ENCODE results near the gene MYLK.

MYLK gene

GRCh38 chr3:123805101-123805500, 79.0 kb downstream of the MYLK start:
- no peak for DNase-seq
- in situ Hi-C loops (cut with HindIII; ENCODE audit: low pct_ligation_motif_present, low pct_unique_long_range_greater_than_20kb, low sequenced_read_pairs) = no loop called here

- no peak for DNase-seq
- in situ Hi-C loops (cut with HindIII; ENCODE audit: low pct_ligation_motif_present, low pct_unique_long_range_greater_than_20kb, low sequenced_read_pairs) = no loop called here
Measured at GRCh38 chr3:123804676-123805075, 79.5 kb downstream of the MYLK start.

DNA sequence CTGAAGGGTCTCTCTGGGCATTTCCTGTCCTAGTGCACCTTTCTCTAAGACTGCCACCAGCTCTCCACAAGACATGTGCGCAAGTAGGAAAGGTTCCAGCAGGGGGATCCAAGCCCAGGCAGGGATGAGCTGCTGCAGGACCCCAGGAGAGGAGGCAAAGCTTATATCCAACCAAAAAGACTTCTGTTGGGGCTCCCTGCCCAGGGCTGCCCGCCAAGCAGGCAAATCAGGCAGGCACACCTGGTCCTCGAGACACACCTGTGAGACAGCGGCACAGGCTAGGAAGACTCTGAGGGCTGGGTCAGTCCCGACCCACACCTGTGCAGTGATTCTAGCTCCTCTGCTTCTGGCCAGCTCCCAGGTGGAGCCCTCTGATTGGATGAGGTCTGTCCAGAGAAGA, 80.6 kb downstream of the MYLK start:
- no peak for DNase-seq
- in situ Hi-C loops (cut with HindIII; ENCODE audit: low pct_ligation_motif_present, low pct_unique_long_range_greater_than_20kb, low sequenced_read_pairs) = no loop called here

DNA sequence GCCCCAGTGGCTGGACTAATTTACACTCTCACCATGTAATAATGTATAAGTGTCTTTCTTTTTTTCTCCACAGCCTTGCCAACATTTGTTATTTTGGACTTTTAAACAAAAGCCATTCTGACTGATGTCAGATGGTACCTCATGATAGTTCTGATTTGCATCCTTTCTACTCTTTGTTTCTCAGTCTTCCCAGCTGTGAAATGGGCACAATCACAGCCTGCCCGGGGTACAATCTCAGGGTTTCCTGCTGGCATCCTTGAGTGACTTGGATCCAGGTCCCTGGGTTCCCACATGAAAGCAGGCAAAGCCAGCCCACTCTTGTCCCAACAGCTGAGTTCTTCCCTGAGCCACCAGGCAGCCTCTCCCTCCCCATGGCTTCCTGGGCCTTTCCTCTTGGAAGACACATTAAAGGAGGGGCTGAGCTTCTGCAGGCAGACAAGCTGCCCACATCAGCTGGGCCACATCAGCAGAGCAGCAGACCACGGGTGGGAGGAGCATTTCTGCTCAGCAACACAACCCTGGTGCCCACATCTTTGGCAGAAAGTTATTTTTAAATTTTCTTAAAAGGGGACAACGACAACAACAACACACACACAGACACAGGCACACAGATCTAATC, 82.0 kb downstream of the MYLK start:
- DNase-seq = no peak

DNA sequence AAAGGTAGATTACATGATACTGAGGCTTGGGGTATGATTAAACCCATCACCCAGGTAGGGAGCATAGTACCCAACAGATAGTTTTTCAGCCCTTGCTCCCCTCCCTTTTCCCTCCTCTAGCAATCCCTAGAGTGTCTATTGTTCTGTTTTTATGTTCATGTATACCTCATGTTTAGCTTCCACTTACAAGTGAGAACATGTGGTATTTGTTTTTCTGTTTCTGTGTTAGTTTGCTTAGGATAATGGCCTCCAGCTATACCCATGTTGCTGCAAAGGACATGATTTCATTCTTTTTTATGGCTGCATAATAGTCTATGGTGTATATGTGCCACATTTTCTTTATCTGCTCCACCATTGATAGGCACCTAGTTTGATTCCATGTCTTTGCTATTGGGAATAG, 82.7 kb downstream of the MYLK start:
- in situ Hi-C loops (cut with HindIII; ENCODE audit: low pct_ligation_motif_present, low pct_unique_long_range_greater_than_20kb, low sequenced_read_pairs) = no loop called here
- no peak for DNase-seq

More for the DNA sequence above, 82.0 kb downstream of the MYLK start:
- in situ Hi-C loops (cut with HindIII; ENCODE audit: low pct_ligation_motif_present, low pct_unique_long_range_greater_than_20kb, low sequenced_read_pairs) = no loop called here

DNA sequence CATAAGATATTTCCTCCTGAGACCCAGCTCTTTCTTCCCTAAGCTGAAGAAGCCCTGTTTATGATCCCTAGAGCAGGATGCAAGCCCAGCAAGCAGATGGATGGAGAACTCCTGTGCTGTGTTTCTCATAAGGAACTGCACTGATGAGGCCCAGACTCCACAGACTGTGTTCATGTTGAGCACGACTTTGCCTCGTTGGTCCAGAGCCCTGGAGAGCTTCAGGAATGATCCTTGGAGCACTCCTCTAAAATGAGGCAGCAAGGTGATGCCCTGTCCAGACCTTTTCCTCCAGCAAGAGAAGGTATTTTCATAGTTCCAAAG, 83.8 kb downstream of the MYLK start:
- in situ Hi-C loops (cut with HindIII; ENCODE audit: low pct_ligation_motif_present, low pct_unique_long_range_greater_than_20kb, low sequenced_read_pairs) = no loop called here

GRCh38 chr3:123799544-123800361, 84.4 kb downstream of the MYLK start:
- no peak for DNase-seq
- in situ Hi-C loops (cut with HindIII; ENCODE audit: low pct_ligation_motif_present, low pct_unique_long_range_greater_than_20kb, low sequenced_read_pairs) = no loop called here

More for the DNA sequence above, 83.8 kb downstream of the MYLK start:
- no peak for DNase-seq

GRCh38 chr3:123798550-123798949, 85.6 kb downstream of the MYLK start:
- DNase-seq = no peak
- in situ Hi-C loops (cut with HindIII; ENCODE audit: low pct_ligation_motif_present, low pct_unique_long_range_greater_than_20kb, low sequenced_read_pairs) = no loop called here

GRCh38 chr3:123795471-123796251, 88.5 kb downstream of the MYLK start:
- no peak for DNase-seq
- in situ Hi-C loops (cut with HindIII; ENCODE audit: low pct_ligation_motif_present, low pct_unique_long_range_greater_than_20kb, low sequenced_read_pairs) = no loop called here

DNA sequence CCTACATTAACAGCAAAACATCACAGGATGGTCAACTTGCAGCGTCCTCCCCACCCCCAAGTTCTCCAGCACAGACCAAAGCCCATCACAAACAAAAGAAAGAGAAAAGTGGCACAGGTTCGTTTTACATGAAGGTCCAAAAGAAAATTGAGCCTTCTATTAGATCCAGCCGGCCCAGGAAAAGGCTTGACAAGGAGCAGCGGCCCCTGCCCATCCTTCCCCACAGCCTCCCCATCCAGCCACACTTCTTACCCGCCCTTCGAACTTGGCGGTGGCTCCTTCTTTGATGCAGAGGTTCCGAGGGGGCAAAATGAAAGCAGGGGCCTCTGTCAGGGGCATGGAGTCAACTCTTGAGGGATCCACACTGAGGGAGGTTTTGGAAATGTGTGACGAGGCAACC, 90.7 kb downstream of the MYLK start:
- DNase-seq = no peak
- in situ Hi-C loops (cut with HindIII; ENCODE audit: low pct_ligation_motif_present, low pct_unique_long_range_greater_than_20kb, low sequenced_read_pairs) = no loop called here

DNA sequence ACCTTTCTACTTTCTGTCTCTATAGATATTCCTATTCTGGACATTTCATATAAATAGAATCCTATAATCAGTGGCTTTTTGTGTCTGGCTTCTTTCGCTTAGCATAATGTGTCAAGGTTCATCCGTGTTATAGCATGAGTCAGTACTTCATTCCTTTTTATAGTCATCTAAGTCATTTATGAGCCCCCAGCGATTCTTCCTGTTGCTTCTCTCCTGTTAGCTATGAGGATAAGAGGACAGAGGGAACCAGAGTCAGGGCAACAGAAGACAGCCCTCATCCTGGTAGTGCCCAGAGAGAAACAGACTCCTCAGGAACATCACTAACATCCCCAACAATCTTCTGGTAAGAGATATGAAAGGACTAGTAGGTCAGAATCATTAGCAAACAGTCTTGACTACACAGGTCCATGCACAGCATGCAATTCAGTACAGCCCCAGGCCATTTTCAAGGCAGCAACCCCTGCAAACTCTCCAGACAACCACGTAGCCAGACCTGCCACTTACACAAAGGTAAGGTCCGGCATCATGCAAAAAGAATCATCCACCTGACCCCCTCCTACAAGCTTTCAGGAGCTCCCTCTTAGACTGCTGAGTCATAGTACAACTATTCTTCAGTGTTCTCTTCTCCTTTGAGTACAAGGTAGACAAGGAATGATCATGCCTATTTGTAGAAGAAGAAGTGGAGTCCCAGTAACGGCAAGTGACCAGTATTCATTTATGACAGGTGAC, 91.5 kb downstream of the MYLK start:
- DNase-seq = no peak

DNA sequence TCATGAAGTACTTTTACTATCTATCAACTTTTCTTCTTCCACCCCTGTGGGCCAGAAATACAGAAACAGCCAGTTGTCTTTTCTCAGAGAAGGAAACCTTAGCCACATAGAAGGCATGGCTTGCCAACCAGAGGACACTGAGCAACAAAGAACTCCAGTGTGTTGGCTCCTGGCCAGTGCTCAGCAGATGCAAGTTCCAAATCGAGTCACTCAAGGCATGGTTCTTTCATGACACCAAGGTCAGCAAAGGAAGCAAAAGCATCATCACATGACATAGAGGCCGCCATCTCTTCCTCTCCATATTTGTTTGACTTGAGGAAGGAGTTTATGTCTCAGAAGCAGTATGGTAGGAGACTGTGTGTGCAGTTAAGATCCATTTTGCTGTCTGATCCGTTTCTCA, 92.2 kb downstream of the MYLK start:
- DNase-seq = no peak
- in situ Hi-C loops (cut with HindIII; ENCODE audit: low pct_ligation_motif_present, low pct_unique_long_range_greater_than_20kb, low sequenced_read_pairs) = no loop called here

More for the DNA sequence above, 91.5 kb downstream of the MYLK start:
- in situ Hi-C loops (cut with HindIII; ENCODE audit: low pct_ligation_motif_present, low pct_unique_long_range_greater_than_20kb, low sequenced_read_pairs) = no loop called here

DNA sequence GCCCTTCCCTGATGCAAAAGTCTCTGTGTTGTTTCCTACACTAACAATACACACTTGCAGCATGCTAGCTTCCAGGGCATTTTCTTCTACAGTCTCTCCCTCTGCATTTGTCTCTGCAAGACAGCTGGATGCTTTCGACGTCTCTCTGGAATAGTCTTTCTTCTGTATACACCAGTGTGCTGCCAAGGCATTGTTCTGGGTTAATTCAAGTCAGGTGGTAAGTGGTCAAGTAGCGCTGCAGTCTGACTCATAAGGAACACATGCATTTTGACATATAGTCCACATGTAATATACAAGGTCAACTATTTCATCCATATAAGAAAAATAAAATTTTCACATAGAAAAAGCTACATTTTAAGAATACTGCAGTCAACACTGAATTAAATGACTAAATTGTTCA, 92.7 kb downstream of the MYLK start:
- in situ Hi-C loops (cut with HindIII; ENCODE audit: low pct_ligation_motif_present, low pct_unique_long_range_greater_than_20kb, low sequenced_read_pairs) = no loop called here
- DNase-seq = no peak

DNA sequence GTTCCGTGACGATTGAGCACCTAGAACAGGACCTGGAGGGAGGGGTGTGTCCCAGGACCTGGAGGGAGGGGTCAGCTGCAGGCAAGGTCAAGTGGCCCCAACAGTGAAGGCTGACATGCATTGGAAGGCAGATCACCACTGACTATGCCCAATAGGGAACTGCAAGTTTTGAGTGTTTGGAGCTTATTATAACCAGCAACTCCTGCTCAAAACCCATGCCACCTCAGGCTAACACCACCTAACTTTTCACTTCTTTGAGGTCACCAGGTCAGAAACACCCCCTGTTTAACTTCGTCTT, 93.1 kb downstream of the MYLK start:
- no peak for DNase-seq
- in situ Hi-C loops (cut with HindIII; ENCODE audit: low pct_ligation_motif_present, low pct_unique_long_range_greater_than_20kb, low sequenced_read_pairs) = no loop called here

- in situ Hi-C loops (cut with HindIII; ENCODE audit: low pct_ligation_motif_present, low pct_unique_long_range_greater_than_20kb, low sequenced_read_pairs) = no loop called here
- DNase-seq = no peak
Measured at GRCh38 chr3:123790254-123791072, 93.7 kb downstream of the MYLK start.

DNA sequence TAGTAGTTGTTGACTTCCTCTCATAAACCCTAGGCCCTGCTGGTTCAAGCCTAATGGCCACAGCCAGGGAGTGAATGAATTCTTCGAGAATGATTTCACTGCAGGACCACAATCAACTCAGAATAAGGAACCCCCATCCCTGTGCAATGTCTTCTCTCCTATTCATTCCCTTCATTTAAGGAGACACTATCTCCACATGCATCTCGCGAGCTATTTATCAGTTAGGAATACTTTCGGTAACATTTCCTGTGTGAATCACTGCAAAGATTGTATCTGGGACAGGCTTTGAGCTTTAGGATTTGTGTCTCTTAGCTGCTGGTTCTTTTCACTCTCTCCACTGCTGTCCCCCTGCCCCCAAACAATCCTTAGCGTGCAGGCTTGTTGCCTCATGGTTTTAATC, 94.4 kb downstream of the MYLK start:
- DNase-seq = no peak
- in situ Hi-C loops (cut with HindIII; ENCODE audit: low pct_ligation_motif_present, low pct_unique_long_range_greater_than_20kb, low sequenced_read_pairs) = no loop called here

- in situ Hi-C loops (cut with HindIII; ENCODE audit: low pct_ligation_motif_present, low pct_unique_long_range_greater_than_20kb, low sequenced_read_pairs) = no loop called here
- no peak for DNase-seq
Measured at GRCh38 chr3:123789160-123789559, 95.0 kb downstream of the MYLK start.

DNA sequence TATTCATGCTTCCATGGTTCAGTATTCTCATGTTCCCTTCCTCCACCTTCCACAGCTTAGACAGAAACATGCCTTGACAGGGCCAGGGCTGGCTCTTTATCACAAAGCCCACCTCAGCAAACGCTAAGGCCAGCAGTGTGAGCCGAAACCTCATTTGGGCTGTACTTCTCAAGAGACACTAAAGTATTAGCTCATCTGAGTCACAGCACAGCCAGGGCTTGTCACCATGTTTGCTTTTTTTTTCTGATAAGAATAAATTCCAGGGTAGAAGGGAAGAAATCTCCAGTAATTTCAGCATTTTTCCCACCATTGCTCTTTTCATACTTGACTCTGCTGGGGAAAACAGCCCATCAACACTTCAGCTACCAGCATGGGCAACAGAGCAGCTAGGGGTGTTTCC, 95.4 kb downstream of the MYLK start:
- no peak for DNase-seq
- in situ Hi-C loops (cut with HindIII; ENCODE audit: low pct_ligation_motif_present, low pct_unique_long_range_greater_than_20kb, low sequenced_read_pairs) = no loop called here

Measured in ACHN (cell line).